Stimulated activated naive CD8-positive, alpha-beta T cell treated with anti-CD3 and anti-CD28 coated beads, Interleukin-15, Interleukin-2, amounts not matched to agents 100 ng/mL and 50 ng/mL, for 24 hours (primary cell): ENCODE data around the gene TXK.

ENCODE experiments used
- H3K27ac Mint-ChIP-seq: one replicate; pipeline ENCODE4 v1.8.0; 2021; ENCODE audit warnings: mild to moderate bottlenecking, mixed read lengths
- H3K27me3 Mint-ChIP-seq: one replicate; pipeline ENCODE4 v1.8.0; 2021; ENCODE audit warnings: mixed read lengths
- H3K36me3 Mint-ChIP-seq: one replicate; pipeline ENCODE4 v1.8.0; 2021; ENCODE audit warnings: low read depth, mixed read lengths
- H3K4me1 Mint-ChIP-seq: one replicate; pipeline ENCODE4 v1.8.0; 2021; ENCODE audit warnings: low read depth, mixed read lengths
- H3K4me3 Mint-ChIP-seq: one replicate; pipeline ENCODE4 v1.8.0; 2021; ENCODE audit warnings: mild to moderate bottlenecking, mixed read lengths
- H3K9me3 Mint-ChIP-seq: one replicate; pipeline ENCODE4 v1.8.0; 2021; ENCODE audit warnings: mixed read lengths

The TXK gene

GRCh38 chr4:48039561-48039960, 94.5 kb downstream of the TXK start:
- Mint-ChIP-seq H3K36me3 (peaks cover 23% of the 10 kb centered on the region), H3K27ac (no peak overlapping the region), H3K9me3 (no peaks in the 10 kb centered on the region), H3K4me1 (peaks cover 82% of the 10 kb centered on the region), H3K27me3 (no peaks in the 10 kb centered on the region), H3K4me3 (no peak overlapping the region)

- H3K27ac Mint-ChIP-seq = no peak overlapping the region
- no peaks in the 10 kb centered on the region for H3K27me3 Mint-ChIP-seq
- peaks cover 82% of the 10 kb centered on the region for H3K4me1 Mint-ChIP-seq
- H3K9me3 Mint-ChIP-seq = no peaks in the 10 kb centered on the region
- H3K36me3 Mint-ChIP-seq = peaks cover 27% of the 10 kb centered on the region
- H3K4me3 Mint-ChIP-seq = no peak overlapping the region
Measured at GRCh38 chr4:48038666-48039065, 95.4 kb downstream of the TXK start.

GRCh38 chr4:48037117-48037462, 97.0 kb downstream of the TXK start:
- H3K4me1 Mint-ChIP-seq = peaks cover 82% of the 10 kb centered on the region
- peak overlapping the region; percentile 65 for H3K27ac Mint-ChIP-seq
- H3K4me3 Mint-ChIP-seq = no peak overlapping the region
- H3K9me3 Mint-ChIP-seq = no peaks in the 10 kb centered on the region
- peaks cover 31% of the 10 kb centered on the region for H3K36me3 Mint-ChIP-seq
- H3K27me3 Mint-ChIP-seq = no peaks in the 10 kb centered on the region

GRCh38 chr4:48035952-48036351, 98.1 kb downstream of the TXK start:
- Mint-ChIP-seq H3K27ac (peak overlapping the region; percentile 92), H3K4me1 (peaks cover 78% of the 10 kb centered on the region)

GRCh38 chr4:48033825-48034413, 100.1 kb downstream of the TXK start:
- peaks cover 35% of the 10 kb centered on the region for H3K36me3 Mint-ChIP-seq
- no peaks in the 10 kb centered on the region for H3K27me3 Mint-ChIP-seq
- peaks cover 85% of the 10 kb centered on the region for H3K4me1 Mint-ChIP-seq

More at GRCh38 chr4:48035952-48036351, 98.1 kb downstream of the TXK start:
- peak overlapping the region; percentile 52 for H3K4me3 Mint-ChIP-seq
- H3K9me3 Mint-ChIP-seq = no peaks in the 10 kb centered on the region
- no peaks in the 10 kb centered on the region for H3K27me3 Mint-ChIP-seq
- peaks cover 31% of the 10 kb centered on the region for H3K36me3 Mint-ChIP-seq

GRCh38 chr4:48033412-48033811, 100.6 kb downstream of the TXK start:
- Mint-ChIP-seq H3K36me3 (peaks cover 38% of the 10 kb centered on the region), H3K4me3 (no peak overlapping the region), H3K4me1 (peaks cover 90% of the 10 kb centered on the region), H3K27me3 (no peaks in the 10 kb centered on the region), H3K27ac (no peak overlapping the region), H3K9me3 (no peaks in the 10 kb centered on the region)

More at GRCh38 chr4:48033825-48034413, 100.1 kb downstream of the TXK start:
- H3K27ac Mint-ChIP-seq = peak overlapping the region; percentile 63
- H3K4me3 Mint-ChIP-seq = no peak overlapping the region
- H3K9me3 Mint-ChIP-seq = no peaks in the 10 kb centered on the region

- Mint-ChIP-seq H3K27me3 (no peaks in the 10 kb centered on the region), H3K36me3 (peaks cover 38% of the 10 kb centered on the region), H3K4me1 (peaks cover 93% of the 10 kb centered on the region), H3K27ac (no peak overlapping the region), H3K9me3 (no peaks in the 10 kb centered on the region), H3K4me3 (no peak overlapping the region)
Measured at GRCh38 chr4:48032721-48033120, 101.3 kb downstream of the TXK start.

- Mint-ChIP-seq H3K27ac (no peak overlapping the region), H3K36me3 (peaks cover 36% of the 10 kb centered on the region), H3K4me1 (peaks cover 93% of the 10 kb centered on the region), H3K4me3 (no peak overlapping the region), H3K27me3 (no peaks in the 10 kb centered on the region), H3K9me3 (no peaks in the 10 kb centered on the region)
Measured at GRCh38 chr4:48031802-48032525, 102.1 kb downstream of the TXK start.

- H3K27me3 Mint-ChIP-seq = no peaks in the 10 kb centered on the region
- no peaks in the 10 kb centered on the region for H3K9me3 Mint-ChIP-seq
- H3K36me3 Mint-ChIP-seq = peaks cover 26% of the 10 kb centered on the region
- H3K27ac Mint-ChIP-seq = no peak overlapping the region
- no peak overlapping the region for H3K4me3 Mint-ChIP-seq
- peaks cover 78% of the 10 kb centered on the region for H3K4me1 Mint-ChIP-seq
Measured at GRCh38 chr4:48030470-48030869, 103.6 kb downstream of the TXK start.

GRCh38 chr4:48028696-48029095, 105.4 kb downstream of the TXK start:
- H3K4me3 Mint-ChIP-seq = no peak overlapping the region
- no peaks in the 10 kb centered on the region for H3K27me3 Mint-ChIP-seq
- H3K27ac Mint-ChIP-seq = peak overlapping the region; percentile 0
- H3K36me3 Mint-ChIP-seq = peaks cover 16% of the 10 kb centered on the region
- H3K9me3 Mint-ChIP-seq = no peaks in the 10 kb centered on the region
- peaks cover 60% of the 10 kb centered on the region for H3K4me1 Mint-ChIP-seq

- peaks cover 5% of the 10 kb centered on the region for H3K27me3 Mint-ChIP-seq
- peaks cover 50% of the 10 kb centered on the region for H3K4me1 Mint-ChIP-seq
- peaks cover 13% of the 10 kb centered on the region for H3K36me3 Mint-ChIP-seq
- no peak overlapping the region for H3K27ac Mint-ChIP-seq
- H3K4me3 Mint-ChIP-seq = no peak overlapping the region
- no peaks in the 10 kb centered on the region for H3K9me3 Mint-ChIP-seq
Measured at GRCh38 chr4:48027653-48028052, 106.4 kb downstream of the TXK start.

- Mint-ChIP-seq H3K9me3 (no peaks in the 10 kb centered on the region), H3K27ac (no peak overlapping the region), H3K27me3 (peaks cover 15% of the 10 kb centered on the region), H3K4me1 (peaks cover 50% of the 10 kb centered on the region), H3K4me3 (no peak overlapping the region), H3K36me3 (peaks cover 13% of the 10 kb centered on the region)
Measured at GRCh38 chr4:48025005-48025404, 109.0 kb downstream of the TXK start.

- peaks cover 48% of the 10 kb centered on the region for H3K4me1 Mint-ChIP-seq
- H3K9me3 Mint-ChIP-seq = no peaks in the 10 kb centered on the region
- H3K4me3 Mint-ChIP-seq = no peak overlapping the region
- H3K27ac Mint-ChIP-seq = no peak overlapping the region
- peaks cover 17% of the 10 kb centered on the region for H3K27me3 Mint-ChIP-seq
- H3K36me3 Mint-ChIP-seq = peaks cover 13% of the 10 kb centered on the region
Measured at GRCh38 chr4:48024522-48024921, 109.5 kb downstream of the TXK start.

GRCh38 chr4:48022192-48022799, 111.8 kb downstream of the TXK start:
- Mint-ChIP-seq H3K4me3 (no peak overlapping the region), H3K27ac (no peak overlapping the region), H3K36me3 (peaks cover 5% of the 10 kb centered on the region), H3K9me3 (no peaks in the 10 kb centered on the region), H3K27me3 (peaks cover 28% of the 10 kb centered on the region), H3K4me1 (peaks cover 36% of the 10 kb centered on the region)

- Mint-ChIP-seq H3K4me1 (peaks cover 35% of the 10 kb centered on the region), H3K36me3 (peaks cover 5% of the 10 kb centered on the region), H3K27ac (peak overlapping the region; percentile 4)
Measured at GRCh38 chr4:48021100-48021499, 113.0 kb downstream of the TXK start.

More at GRCh38 chr4:48021100-48021499, 113.0 kb downstream of the TXK start:
- Mint-ChIP-seq H3K9me3 (no peaks in the 10 kb centered on the region), H3K27me3 (peaks cover 28% of the 10 kb centered on the region), H3K4me3 (no peak overlapping the region)
